Liver (tissue), 9 donors: ENCODE measurements around the gene MTARC2. TPM values are rescaled to one million over a fixed set of nuclear protein-coding genes. Genes with fewer than 3 reads are reported as not detected.

Experiments
- DNase-seq: peaks from one replicate; pipeline ENCODE4 v3.0.0-alpha.2; 2017; ENCODE audit warnings: low spot score
- H3K27ac ChIP-seq, 2 donors: one replicate each; pipeline ENCODE4 v1.7.0; 2013; ENCODE audit warnings: inconsistent platforms in 2 of 2, low read length in 2 of 2, control low read depth in 1 of 2, low read depth in 1 of 2, mild to moderate bottlenecking in 1 of 2
- H3K27me3 ChIP-seq, 4 donors: one replicate each; pipeline versions ENCODE4 v1.6.1 to v1.7.0; 2013; ENCODE audit warnings: low read length in 3 of 4, inconsistent platforms in 1 of 4, mild to moderate bottlenecking in 1 of 4, moderate library complexity in 1 of 4; ENCODE audit not compliant: control insufficient read depth in 4 of 4, insufficient read depth in 4 of 4
- H3K36me3 ChIP-seq, 4 donors: one replicate each; pipeline versions ENCODE4 v1.6.1 to v1.7.0; 2013; ENCODE audit warnings: low read length in 3 of 4, mild to moderate bottlenecking in 3 of 4, low read depth in 1 of 4, moderate library complexity in 1 of 4; ENCODE audit not compliant: control insufficient read depth in 4 of 4, insufficient read depth in 3 of 4
- H3K4me1 ChIP-seq, 4 donors: one replicate each; pipeline versions ENCODE4 v1.6.1 to v1.7.0; 2013; ENCODE audit warnings: low read length in 3 of 4, mild to moderate bottlenecking in 3 of 4, moderate library complexity in 1 of 4; ENCODE audit not compliant: control insufficient read depth in 4 of 4, insufficient read depth in 4 of 4
- H3K4me3 ChIP-seq, 3 donors: one replicate each; pipeline versions ENCODE4 v1.6.1 to v1.7.0; 2013; ENCODE audit warnings: low read length in 3 of 3, control low read depth in 1 of 3, low read depth in 1 of 3, mild to moderate bottlenecking in 1 of 3
- H3K9ac ChIP-seq, 2 donors: one replicate each; pipeline ENCODE4 v1.7.0; 2013; ENCODE audit warnings: low read length in 2 of 2, mild to moderate bottlenecking in 2 of 2, moderate library complexity in 2 of 2, control low read depth in 1 of 2, low read depth in 1 of 2
- H3K9me3 ChIP-seq, 4 donors: one replicate each; pipeline versions ENCODE4 v1.6.1 to v1.7.0; 2013; ENCODE audit warnings: low read length in 3 of 4; ENCODE audit not compliant: control insufficient read depth in 4 of 4
- ATF3 ChIP-seq: IDR thresholded peaks from 2 replicates; pipeline ENCODE4 v1.6.1; 2016; ENCODE audit warnings: antibody characterized with exemption
- CTCF ChIP-seq: fragments of 150-350 bp; IDR thresholded peaks from 2 replicates; pipeline ENCODE4 v1.5.1; 2017; ENCODE audit warnings: improper control_type of control experiment, low read depth, low read length; ENCODE audit not compliant: missing input control
- EGR1 ChIP-seq, 2 donors: IDR thresholded peaks; 2 replicates each; pipeline ENCODE4 v1.6.1; 2016 to 2018; ENCODE audit warnings: antibody characterized with exemption in 2 of 2, low read depth in 2 of 2
- FOXA1 ChIP-seq: IDR thresholded peaks from 2 replicates; pipeline ENCODE4 v1.6.1; 2016; ENCODE audit warnings: antibody characterized with exemption
- FOXA2 ChIP-seq: IDR thresholded peaks from 2 replicates; pipeline ENCODE4 v1.6.1; 2016; ENCODE audit warnings: antibody characterized with exemption
- GABPA ChIP-seq, 2 donors: IDR thresholded peaks in 1 of 2; conservative IDR thresholded peaks in 1 of 2; 2 replicates each; pipeline ENCODE4 v1.6.1; 2016; ENCODE audit warnings: antibody characterized with exemption in 2 of 2, mild to moderate bottlenecking in 1 of 2, moderate library complexity in 1 of 2
- HNF4A ChIP-seq, 2 donors: conservative IDR thresholded peaks; 2 replicates each; pipeline ENCODE4 v1.6.1; 2016; ENCODE audit warnings: antibody characterized with exemption in 2 of 2, mild to moderate bottlenecking in 2 of 2
- HNF4G ChIP-seq: IDR thresholded peaks from 2 replicates; pipeline ENCODE4 v1.6.1; 2016; ENCODE audit warnings: antibody characterized with exemption
- JUND ChIP-seq, 2 donors: IDR thresholded peaks; 2 replicates each; pipeline ENCODE4 v1.6.1; 2016; ENCODE audit warnings: antibody characterized with exemption in 2 of 2
- MAX ChIP-seq: IDR thresholded peaks from 2 replicates; pipeline ENCODE4 v1.6.1; 2016; ENCODE audit warnings: antibody characterized with exemption
- NR2F2 ChIP-seq: IDR thresholded peaks from 2 replicates; pipeline ENCODE4 v1.6.1; 2016; ENCODE audit warnings: antibody characterized with exemption
- RAD21 ChIP-seq, 2 donors: IDR thresholded peaks; 2 replicates each; pipeline ENCODE4 v1.6.1; 2016; ENCODE audit warnings: antibody characterized with exemption in 2 of 2, mild to moderate bottlenecking in 2 of 2
- REST ChIP-seq: IDR thresholded peaks from 2 replicates; pipeline ENCODE4 v1.6.1; 2016; ENCODE audit warnings: antibody characterized with exemption, mild to moderate bottlenecking
- RXRA ChIP-seq, 2 donors: IDR thresholded peaks; 2 replicates each; pipeline ENCODE4 v1.6.1; 2017 to 2018; ENCODE audit warnings: antibody characterized with exemption in 2 of 2, mild to moderate bottlenecking in 1 of 2
- SP1 ChIP-seq: IDR thresholded peaks from 2 replicates; pipeline ENCODE4 v1.6.1; 2018; ENCODE audit warnings: antibody characterized with exemption, mild to moderate bottlenecking
- TAF1 ChIP-seq: conservative IDR thresholded peaks from 2 replicates; pipeline ENCODE4 v1.6.1; 2016; ENCODE audit warnings: antibody characterized with exemption, mild to moderate bottlenecking
- YY1 ChIP-seq: IDR thresholded peaks from 2 replicates; pipeline ENCODE4 v1.6.1; 2016; ENCODE audit warnings: antibody characterized with exemption, mild to moderate bottlenecking
- ZBTB33 ChIP-seq: IDR thresholded peaks from 2 replicates; pipeline ENCODE4 v1.6.1; 2016; ENCODE audit warnings: antibody characterized with exemption
- WGBS: extraction: QIAGEN DNeasy Blood & Tissue Kit; methylation state at CpG from one replicate; pipeline ENCODE4 v1.1.7; 2013; 5-methylcytosine and 5-hydroxymethylcytosine counted together
- polyA plus RNA-seq, 2 donors: library from polyadenylated mRNA; stranded (reverse) in 1 of 2; unstranded in 1 of 2; fragments of 200-250 nt in 1 of 2; fragments of >200 nt in 1 of 2; fragmentation: Nextera tagmentation in 1 of 2; extraction: Ambion mirVana in 1 of 2; gene quantifications; one replicate each; pipeline versions ENCODE4 v1.2.1 to v1.2.3, GENCODE V29; 2013 to 2015
- total RNA-seq, 2 donors: library from RNA; depleted of rRNA; stranded (reverse); fragments of >200 nt; gene quantifications; one replicate each; pipeline ENCODE4 v1.2.3, GENCODE V29; 2014
- donor health status: healthy.
- donor health status: healthy.
- donor health status: healthy.
- donor health status: healthy.
- donor health status: healthy.

Gene MTARC2
- total and polyA plus RNA-seq, 4 donors, result 24.9 to 96.1 (median 71.4) TPM

GRCh38 chr1:220825819-220826551 lies 77.9 kb downstream of the MTARC2 start:
- no peak overlapping the region for H3K4me3 ChIP-seq
- H3K9me3 ChIP-seq, result no peaks in the 10 kb centered on the region
- H3K27me3 ChIP-seq, result no peaks in the 10 kb centered on the region
- TF ChIP-seq HNF4A (conservative IDR thresholded peaks at IDR 0.05) (no peak), RAD21 (IDR thresholded peaks at IDR 0.05) (no peak), EGR1 (IDR thresholded peaks at IDR 0.05; ENCODE audit: low read depth in 2 of 2) (no peak), RXRA (IDR thresholded peaks at IDR 0.05) (no peak), SP1 (no peak), ZBTB33 (no peak), REST (no peak), JUND (IDR thresholded peaks at IDR 0.05) (no peak), FOXA2 (no peak), TAF1 (no peak), YY1 (no peak), MAX (no peak), HNF4G (no peak), NR2F2 (no peak), CTCF (no peak), GABPA (IDR thresholded peaks at IDR 0.05 in 1 of 2, conservative IDR thresholded peaks at IDR 0.05 in 1 of 2) (no peak), FOXA1 (no peak), ATF3 (no peak)
- H3K4me1 ChIP-seq, result peaks cover 2 to 44% (median 37%) of the 10 kb centered on the region in 4 donors
- H3K9ac ChIP-seq, result no peak overlapping the region
- 69% methylated on average over 6 of the region's 6 CpGs for WGBS
- H3K36me3 ChIP-seq, result no peaks in the 10 kb centered on the region
- H3K27ac ChIP-seq, result peak overlapping the region in 1 of 2 donors; percentile 1
- no peak for DNase-seq
